ENCODE measurements around the gene HUS1.
"Not testable (repeated sequence)": the region's sequence is repeated elsewhere in the genome, so short reads cannot be mapped to it uniquely, and the experiment has no call there.

Gene HUS1

GRCh38 chr7:47923081-47923875 lies 56.1 kb downstream of the HUS1 start:
- not testable (repeated sequence) for DNase-seq (ENCODE audit: low read depth)

GRCh38 chr7:47916514-47916913 lies 62.9 kb downstream of the HUS1 start:
- not testable (repeated sequence) for DNase-seq (ENCODE audit: low read depth)

- no peak for DNase-seq (ENCODE audit: low read depth)
Observed at GRCh38 chr7:47915616-47915976, 63.8 kb downstream of the HUS1 start.

GRCh38 chr7:47914717-47915615 lies 64.4 kb downstream of the HUS1 start:
- no peak for DNase-seq (ENCODE audit: low read depth)
